ENCODE data around the gene HTRA3.

DNA sequence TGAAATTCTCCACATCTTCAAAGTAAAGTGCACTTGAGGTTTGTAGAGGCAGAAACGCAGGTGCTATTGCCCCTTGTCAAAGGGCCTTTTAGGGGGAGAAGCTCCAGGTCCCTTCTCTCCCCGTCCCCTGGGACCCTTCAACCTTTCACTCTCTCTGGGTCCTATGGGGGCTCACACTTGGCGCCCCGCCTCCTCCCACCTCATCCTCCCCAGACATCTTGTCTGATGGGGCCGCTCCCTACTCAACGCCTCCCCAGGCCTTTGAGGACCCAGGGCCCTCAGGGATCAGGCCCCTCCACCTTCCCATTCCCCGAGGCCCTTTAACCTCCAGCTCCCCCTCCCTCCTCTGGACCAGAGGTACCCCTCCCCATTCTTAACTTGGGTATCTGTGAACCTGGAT lies 1.3 kb upstream of the HTRA3 start:
- TF ChIP-seq, protein P1, sequence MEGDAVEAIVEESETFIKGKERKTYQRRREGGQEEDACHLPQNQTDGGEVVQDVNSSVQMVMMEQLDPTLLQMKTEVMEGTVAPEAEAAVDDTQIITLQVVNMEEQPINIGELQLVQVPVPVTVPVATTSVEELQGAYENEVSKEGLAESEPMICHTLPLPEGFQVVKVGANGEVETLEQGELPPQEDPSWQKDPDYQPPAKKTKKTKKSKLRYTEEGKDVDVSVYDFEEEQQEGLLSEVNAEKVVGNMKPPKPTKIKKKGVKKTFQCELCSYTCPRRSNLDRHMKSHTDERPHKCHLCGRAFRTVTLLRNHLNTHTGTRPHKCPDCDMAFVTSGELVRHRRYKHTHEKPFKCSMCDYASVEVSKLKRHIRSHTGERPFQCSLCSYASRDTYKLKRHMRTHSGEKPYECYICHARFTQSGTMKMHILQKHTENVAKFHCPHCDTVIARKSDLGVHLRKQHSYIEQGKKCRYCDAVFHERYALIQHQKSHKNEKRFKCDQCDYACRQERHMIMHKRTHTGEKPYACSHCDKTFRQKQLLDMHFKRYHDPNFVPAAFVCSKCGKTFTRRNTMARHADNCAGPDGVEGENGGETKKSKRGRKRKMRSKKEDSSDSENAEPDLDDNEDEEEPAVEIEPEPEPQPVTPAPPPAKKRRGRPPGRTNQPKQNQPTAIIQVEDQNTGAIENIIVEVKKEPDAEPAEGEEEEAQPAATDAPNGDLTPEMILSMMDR (IDR thresholded peaks at IDR 0.05; ENCODE audit: insufficient read depth, low read length, poor library complexity, severe bottlenecking): no peak
- TF ChIP-seq EZH2phosphoT487 (conservative IDR thresholded peaks at IDR 0.05; ENCODE audit: low read length): no peak

Data from SU-DHL-6 (cell line).